Measurements from ENCODE around the gene ETFB. TPM values are rescaled to one million over a fixed set of nuclear protein-coding genes. Genes with fewer than 3 reads are reported as not detected.
"Not testable (repeated sequence)": the region's sequence is repeated elsewhere in the genome, so short reads cannot be mapped to it uniquely, and the experiment has no call there.

ETFB gene
- polyA plus RNA-seq, 1 experiment: 80.8 TPM

- ChIA-PET CTCF (interaction anchor here (0.9 to 1.9 kb wide), 7 partner anchors 8 to 379 kb away, joined by 3 to 8 read pairs (median 4); no protein-coding TSS in a partner anchor), POLR2A (interaction anchor here (0.7 kb wide), 1 partner anchor 34 kb away, joined by 3 read pairs; no protein-coding TSS in a partner anchor)
- no peak overlapping the region for H3K27ac ChIP-seq (ENCODE audit: low read depth, low read length)
- H3K9me3 ChIP-seq (ENCODE audit: control insufficient read depth, insufficient read depth, low read length): peaks cover 18% of the 10 kb centered on the region
- H3K4me3 ChIP-seq (ENCODE audit: low read depth, low read length): no peak overlapping the region
- no peak for DNase-seq (ENCODE audit: low read depth, low spot score)
- TF ChIP-seq, protein P1, sequence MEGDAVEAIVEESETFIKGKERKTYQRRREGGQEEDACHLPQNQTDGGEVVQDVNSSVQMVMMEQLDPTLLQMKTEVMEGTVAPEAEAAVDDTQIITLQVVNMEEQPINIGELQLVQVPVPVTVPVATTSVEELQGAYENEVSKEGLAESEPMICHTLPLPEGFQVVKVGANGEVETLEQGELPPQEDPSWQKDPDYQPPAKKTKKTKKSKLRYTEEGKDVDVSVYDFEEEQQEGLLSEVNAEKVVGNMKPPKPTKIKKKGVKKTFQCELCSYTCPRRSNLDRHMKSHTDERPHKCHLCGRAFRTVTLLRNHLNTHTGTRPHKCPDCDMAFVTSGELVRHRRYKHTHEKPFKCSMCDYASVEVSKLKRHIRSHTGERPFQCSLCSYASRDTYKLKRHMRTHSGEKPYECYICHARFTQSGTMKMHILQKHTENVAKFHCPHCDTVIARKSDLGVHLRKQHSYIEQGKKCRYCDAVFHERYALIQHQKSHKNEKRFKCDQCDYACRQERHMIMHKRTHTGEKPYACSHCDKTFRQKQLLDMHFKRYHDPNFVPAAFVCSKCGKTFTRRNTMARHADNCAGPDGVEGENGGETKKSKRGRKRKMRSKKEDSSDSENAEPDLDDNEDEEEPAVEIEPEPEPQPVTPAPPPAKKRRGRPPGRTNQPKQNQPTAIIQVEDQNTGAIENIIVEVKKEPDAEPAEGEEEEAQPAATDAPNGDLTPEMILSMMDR (IDR thresholded peaks at IDR 0.05; ENCODE audit: low read depth, low read length): no peak
- no peaks in the 10 kb centered on the region for H3K27me3 ChIP-seq (ENCODE audit: control insufficient read depth, insufficient read depth, low read length)
Observed at GRCh38 chr19:51399231-51399630, 33.0 kb upstream of the ETFB start.

GRCh38 chr19:51398096-51398704 is 32.0 kb upstream of the ETFB start:
- Histone ChIP-seq H3K27me3 (ENCODE audit: control insufficient read depth, insufficient read depth, low read length) (no peaks in the 10 kb centered on the region), H3K9me3 (ENCODE audit: control insufficient read depth, insufficient read depth, low read length) (peaks cover 14% of the 10 kb centered on the region), H3K27ac (ENCODE audit: low read depth, low read length) (no peak overlapping the region), H3K4me3 (ENCODE audit: low read depth, low read length) (no peak overlapping the region)
- CTCF ChIA-PET: interaction anchor here (0.7 to 1.9 kb wide), 10 partner anchors 9 to 380 kb away, joined by 3 to 8 read pairs (median 4); no protein-coding TSS in a partner anchor
- POLR2A ChIA-PET: interaction anchor here (0.7 kb wide), 1 partner anchor 33 kb away, joined by 3 read pairs; no protein-coding TSS in a partner anchor
- TF ChIP-seq, protein P1 (IDR thresholded peaks at IDR 0.05; ENCODE audit: low read depth, low read length): peak; percentile 61
- no peak for DNase-seq (ENCODE audit: low read depth, low spot score)

- H3K27ac ChIP-seq (ENCODE audit: low read depth, low read length); DNase-seq (ENCODE audit: low read depth, low spot score); H3K4me3 ChIP-seq (ENCODE audit: low read depth, low read length); H3K27me3 ChIP-seq (ENCODE audit: control insufficient read depth, insufficient read depth, low read length); POLR2A ChIA-PET: not testable (repeated sequence)
- H3K9me3 ChIP-seq (ENCODE audit: control insufficient read depth, insufficient read depth, low read length): peaks cover 12% of the 10 kb centered on the region
- CTCF ChIA-PET: interaction anchor here (1.0 to 1.9 kb wide), 3 partner anchors 10 to 302 kb away, joined by 4 to 8 read pairs (median 6); no protein-coding TSS in a partner anchor
Observed at GRCh38 chr19:51397453-51397852, 31.3 kb upstream of the ETFB start.

DNA sequence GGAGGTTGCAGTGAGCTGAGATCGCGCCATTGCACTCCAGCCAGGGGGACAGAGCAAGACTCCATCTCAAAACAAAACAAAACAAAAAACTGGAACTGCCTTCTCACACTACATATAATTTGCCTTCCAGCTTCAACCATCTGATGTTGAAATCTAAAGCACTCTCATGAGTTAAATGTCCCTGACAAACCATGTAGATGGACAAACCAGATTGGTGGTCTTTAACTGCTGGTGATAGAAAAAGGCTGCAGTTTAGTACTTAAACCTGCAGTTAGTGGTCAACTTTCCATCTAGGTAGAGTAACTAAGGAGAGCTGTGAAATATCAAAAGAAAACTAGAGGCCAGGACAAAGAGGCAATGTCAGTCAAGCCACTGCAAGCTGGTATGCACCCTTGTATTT is 30.0 kb upstream of the ETFB start:
- Histone ChIP-seq H3K9me3 (ENCODE audit: control insufficient read depth, insufficient read depth, low read length) (peaks cover under 1% of the 10 kb centered on the region; the same call in 1 of the 2 replicates), H3K4me3 (ENCODE audit: low read depth, low read length) (no peak overlapping the region), H3K27ac (ENCODE audit: low read depth, low read length) (no peak overlapping the region), H3K27me3 (ENCODE audit: control insufficient read depth, insufficient read depth, low read length) (no peaks in the 10 kb centered on the region)
- CTCF ChIA-PET: interaction anchor here (1.8 kb wide), 1 partner anchor 26 kb away, joined by 7 read pairs; no protein-coding TSS in a partner anchor
- no peak for DNase-seq (ENCODE audit: low read depth, low spot score)
- POLR2A ChIA-PET: no interaction called here
- TF ChIP-seq, protein P1 (IDR thresholded peaks at IDR 0.05; ENCODE audit: low read depth, low read length): no peak

DNA sequence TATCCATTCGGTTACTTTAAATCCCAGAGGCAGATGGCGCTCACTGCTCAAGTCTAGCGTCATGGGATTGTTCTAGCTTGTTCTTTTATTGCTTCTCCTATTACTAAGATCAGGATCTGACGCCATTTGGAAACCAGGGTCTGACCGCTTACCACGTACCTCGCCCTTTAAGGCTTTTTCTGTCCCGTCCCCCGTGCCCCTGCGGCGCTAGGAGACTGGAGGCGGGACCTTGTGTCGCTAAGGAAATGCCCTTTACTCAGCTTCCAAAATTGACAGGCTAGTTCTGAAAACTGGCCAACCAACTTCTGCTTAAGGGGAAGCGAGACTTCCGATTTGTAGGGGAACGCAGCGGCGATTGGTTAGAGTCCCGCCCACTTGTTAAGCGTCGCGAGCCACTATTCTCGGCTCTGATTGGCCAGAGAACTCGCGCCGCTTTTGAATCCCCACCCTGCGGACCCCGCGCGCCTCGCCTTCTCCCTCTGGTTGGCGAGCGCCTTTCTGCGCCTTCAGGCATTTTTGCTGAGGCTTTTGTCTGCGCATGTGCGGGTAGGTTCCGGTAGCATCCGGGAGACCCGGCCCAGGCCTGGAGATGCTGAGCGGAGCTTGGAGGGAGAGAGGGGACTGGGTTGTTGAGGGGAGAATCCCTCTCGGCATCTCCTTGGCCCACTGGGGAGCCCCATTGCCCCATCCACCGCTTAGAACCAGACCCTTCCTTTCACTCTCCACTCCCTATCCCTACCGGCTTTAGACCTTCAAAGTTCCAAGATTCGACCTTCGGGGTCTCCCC is 28.1 kb upstream of the ETFB start:
- H3K4me3 ChIP-seq (ENCODE audit: low read depth, low read length): peak overlapping the region; percentile 59
- TF ChIP-seq, protein P1 (IDR thresholded peaks at IDR 0.05; ENCODE audit: low read depth, low read length): no peak
- H3K27ac ChIP-seq (ENCODE audit: low read depth, low read length): peak overlapping the region; percentile 81
- DNase-seq (ENCODE audit: low read depth, low spot score): peak; percentile 96
- ChIA-PET CTCF (interaction anchor here (0.9 to 1.7 kb wide), 6 partner anchors 27 to 267 kb away, joined by 3 to 6 read pairs (median 4); no protein-coding TSS in a partner anchor), POLR2A (interaction anchor here (1.0 to 2.2 kb wide), 4 partner anchors 24 to 55 kb away, joined by 4 to 12 read pairs (median 6); partner anchors contain the start of gene ETFB)
- H3K27me3 ChIP-seq (ENCODE audit: control insufficient read depth, insufficient read depth, low read length): no peaks in the 10 kb centered on the region
- H3K9me3 ChIP-seq (ENCODE audit: control insufficient read depth, insufficient read depth, low read length): no peaks in the 10 kb centered on the region; the same call in 1 of the 2 replicates
